ENCODE data around the gene SMOC2.

The SMOC2 gene

DNA sequence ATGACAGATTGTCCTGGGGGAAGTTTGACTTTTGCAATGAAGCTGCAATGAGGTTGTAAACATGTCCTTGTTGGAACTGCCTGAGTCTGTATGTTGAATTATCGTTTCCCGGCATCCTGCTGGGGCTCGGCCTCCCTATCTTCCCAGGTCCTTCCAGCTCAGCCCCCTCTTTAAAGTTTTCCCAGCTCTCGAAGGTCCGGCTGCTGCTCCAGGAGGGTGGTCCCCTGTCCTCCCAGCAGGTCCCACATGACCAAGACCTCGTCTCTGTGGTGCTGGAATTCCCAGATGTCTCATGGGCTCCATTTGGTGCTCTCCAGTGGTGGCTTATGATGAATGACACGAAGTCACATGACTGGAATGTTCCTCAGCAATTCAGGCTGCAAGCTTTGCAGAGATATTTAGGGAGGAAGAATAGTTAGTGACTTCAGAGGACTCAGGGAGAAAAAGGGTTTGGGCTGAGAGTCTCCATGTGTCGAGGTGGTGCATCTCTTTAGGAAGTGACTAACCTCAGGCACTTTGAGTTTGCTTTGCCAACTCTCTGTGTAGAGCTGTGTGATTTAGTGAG, 21.4 kb downstream of the SMOC2 start:
- no peak for TF ChIP-seq CTCF (IDR thresholded peaks at IDR 0.05; ENCODE audit: insufficient read depth, low read depth, low read length, missing control alignments)
- H3K4me3 ChIP-seq (ENCODE audit: low read depth, low read length): no peak overlapping the region
- DNase-seq (ENCODE audit: low read depth): no peak

DNA sequence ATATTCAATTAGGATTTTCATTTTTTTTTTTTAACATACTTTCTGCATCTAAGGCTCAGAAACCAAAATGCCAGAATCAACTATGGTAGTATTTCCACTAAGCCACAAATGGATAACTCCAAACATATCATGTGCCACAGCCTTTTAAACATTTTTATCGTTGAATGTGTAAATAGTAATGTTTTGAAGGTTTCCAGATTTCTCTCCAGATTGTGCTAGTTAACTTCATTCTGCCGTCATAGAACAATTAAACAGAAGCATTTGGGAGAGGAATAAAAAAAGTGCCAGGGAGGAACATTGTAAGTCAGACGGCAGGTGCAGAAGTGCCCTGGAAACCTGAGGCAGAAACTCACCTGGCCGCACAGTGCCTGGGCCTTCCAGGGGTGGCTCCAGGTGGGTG, 23.6 kb downstream of the SMOC2 start:
- TF ChIP-seq CTCF (IDR thresholded peaks at IDR 0.05; ENCODE audit: insufficient read depth, low read depth, low read length, missing control alignments): no peak
- no peak overlapping the region for H3K4me3 ChIP-seq (ENCODE audit: low read depth, low read length)
- no peak for DNase-seq (ENCODE audit: low read depth)

DNA sequence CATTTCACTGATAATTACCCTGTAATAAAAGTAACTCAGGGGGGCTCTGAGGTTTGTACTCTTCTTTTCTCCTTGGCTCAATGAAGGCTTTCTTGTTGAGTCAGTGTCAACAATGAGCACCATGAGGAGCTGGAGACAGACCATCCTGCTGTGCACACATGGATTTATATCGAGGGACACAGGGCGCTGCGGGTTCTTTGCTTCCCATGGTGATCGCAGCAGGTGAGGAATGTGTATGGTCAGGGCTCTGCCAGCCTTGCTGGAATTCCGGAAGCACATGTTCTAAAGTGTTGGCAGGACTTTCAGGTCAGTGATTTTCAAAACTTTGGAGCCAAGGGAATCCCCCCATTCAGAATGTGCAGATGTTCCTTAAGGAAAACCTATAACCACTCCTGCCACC, 27.1 kb downstream of the SMOC2 start:
- no peak for TF ChIP-seq CTCF (IDR thresholded peaks at IDR 0.05; ENCODE audit: insufficient read depth, low read depth, low read length, missing control alignments)

GRCh38 chr6:168469521-168469920, 28.5 kb downstream of the SMOC2 start:
- H3K4me3 ChIP-seq (ENCODE audit: low read depth, low read length): no peak overlapping the region
- no peak for TF ChIP-seq CTCF (IDR thresholded peaks at IDR 0.05; ENCODE audit: insufficient read depth, low read depth, low read length, missing control alignments)
- no peak for DNase-seq (ENCODE audit: low read depth)

More for the DNA sequence above, 27.1 kb downstream of the SMOC2 start:
- no peak overlapping the region for H3K4me3 ChIP-seq (ENCODE audit: low read depth, low read length)
- DNase-seq (ENCODE audit: low read depth): no peak

- no peak for DNase-seq (ENCODE audit: low read depth)
- TF ChIP-seq CTCF (IDR thresholded peaks at IDR 0.05; ENCODE audit: insufficient read depth, low read depth, low read length, missing control alignments): no peak
- no peak overlapping the region for H3K4me3 ChIP-seq (ENCODE audit: low read depth, low read length)
These were observed 28.9 kb downstream of the SMOC2 start for GRCh38 chr6:168469926-168470325.

- no peak for TF ChIP-seq CTCF (IDR thresholded peaks at IDR 0.05; ENCODE audit: insufficient read depth, low read depth, low read length, missing control alignments)
- DNase-seq (ENCODE audit: low read depth): no peak
- H3K4me3 ChIP-seq (ENCODE audit: low read depth, low read length): no peak overlapping the region
These were observed 31.4 kb downstream of the SMOC2 start for GRCh38 chr6:168472363-168472762.

DNA sequence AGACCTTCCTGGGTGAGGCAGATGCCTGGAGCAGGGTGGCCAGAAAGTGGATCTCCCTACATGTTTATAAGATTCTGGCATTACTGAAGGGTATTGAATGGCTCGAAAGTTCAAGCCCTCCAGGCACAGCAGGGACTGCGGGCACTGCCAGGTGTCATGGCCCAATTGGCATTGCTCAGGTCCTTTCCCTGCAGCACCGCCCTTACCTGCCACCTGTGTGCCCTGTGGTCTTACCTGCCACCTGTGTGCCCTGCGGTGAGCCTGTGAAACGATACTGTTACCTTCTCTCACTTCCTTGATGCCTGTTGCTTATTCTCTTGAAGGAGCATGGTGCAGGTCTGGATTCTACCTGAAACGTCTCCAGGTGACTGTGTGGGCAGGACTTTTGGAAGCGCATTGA, 32.2 kb downstream of the SMOC2 start:
- TF ChIP-seq CTCF (IDR thresholded peaks at IDR 0.05; ENCODE audit: insufficient read depth, low read depth, low read length, missing control alignments): no peak
- no peak for DNase-seq (ENCODE audit: low read depth)
- H3K4me3 ChIP-seq (ENCODE audit: low read depth, low read length): no peak overlapping the region

Data from GM12865 (cell line).